Posterior vena cava (tissue), 2 donors: ENCODE measurements around the gene TSPAN14. TPM values are rescaled to one million over a fixed set of nuclear protein-coding genes. Genes with fewer than 3 reads are reported as not detected.
A peak's percentile ranks its signal among the peaks of the same experiment; 100 is the strongest.
"Not testable (repeated sequence)": the region's sequence is repeated elsewhere in the genome, so short reads cannot be mapped to it uniquely, and the experiment has no call there.

Experiments used
- DNase-seq: peaks from one replicate; pipeline ENCODE4 v3.0.0-alpha.2; 2020; ENCODE audit warnings: low spot score
- intact Hi-C, 2 donors: fragments of 100-400 bp; cut with DNase I; formaldehyde crosslinking; loops; one replicate each; pipeline versions ENCODE4 v1.14.1 to v1.14.2; 2022 to 2023
- total RNA-seq, 2 donors: library from RNA; stranded (reverse); fragmentation: NEBNext Ultra II Directional; extraction: Animal tissue kit (Norgen Biotek cat#: 25700); gene quantifications; one replicate each; pipeline ENCODE4 v1.2.1, GENCODE V29; 2021
- donor health status: DM: yes; HTN: yes; CAD: no.
- donor health status: DM: yes; HTN: yes; CAD: no.

TSPAN14 gene
- total RNA-seq, 2 donors from 2014 or later: 56.6 to 57.4 TPM

GRCh38 chr10:80528185-80528700 is 74.1 kb downstream of the TSPAN14 start:
- intact Hi-C loops: no loop called here
- DNase-seq: no peak

- no peak for DNase-seq
- intact Hi-C loops: no loop called here
These were observed 74.8 kb downstream of the TSPAN14 start for GRCh38 chr10:80528901-80529300.

GRCh38 chr10:80529604-80530003 is 75.5 kb downstream of the TSPAN14 start:
- intact Hi-C loops: loop anchor here in 1 of 2 donors (10.0 kb wide), 1 partner anchor 325 kb away; the partner anchor contains the start of gene ANXA11
- DNase-seq: no peak

- no peak for DNase-seq
- intact Hi-C loops: loop anchor here in 1 of 2 donors (10.0 kb wide), 1 partner anchor 325 kb away; the partner anchor contains the start of gene ANXA11
These were observed 76.1 kb downstream of the TSPAN14 start for GRCh38 chr10:80530251-80530650.

- intact Hi-C loops: loop anchor here in 1 of 2 donors (10.0 kb wide), 1 partner anchor 326 kb away; the partner anchor contains the start of gene ANXA11
- DNase-seq: no peak
These were observed 76.7 kb downstream of the TSPAN14 start for GRCh38 chr10:80530816-80531215.

GRCh38 chr10:80532571-80532970 is 78.5 kb downstream of the TSPAN14 start:
- DNase-seq: peak; percentile 49
- intact Hi-C loops: loop anchor here in 1 of 2 donors (10.0 kb wide), 1 partner anchor 328 kb away; the partner anchor contains the start of gene ANXA11

- peak; percentile 38 for DNase-seq
- intact Hi-C loops: loop anchor here in 1 of 2 donors (10.0 kb wide), 1 partner anchor 329 kb away; the partner anchor contains the start of gene ANXA11
These were observed 79.9 kb downstream of the TSPAN14 start for GRCh38 chr10:80534059-80534458.

GRCh38 chr10:80534646-80535045 is 80.5 kb downstream of the TSPAN14 start:
- intact Hi-C loops: loop anchor here in 1 of 2 donors (10.0 kb wide), 1 partner anchor 330 kb away; the partner anchor contains the start of gene ANXA11
- DNase-seq: not testable (repeated sequence)

- intact Hi-C loops: loop anchor here in 1 of 2 donors (10.0 kb wide), 1 partner anchor 331 kb away; the partner anchor contains the start of gene ANXA11
- DNase-seq: peak; percentile 93
These were observed 81.7 kb downstream of the TSPAN14 start for GRCh38 chr10:80535671-80536360.

- intact Hi-C loops: loop anchor here in 1 of 2 donors (10.0 kb wide), 1 partner anchor 332 kb away; the partner anchor contains the start of gene ANXA11
- no peak for DNase-seq
These were observed 82.3 kb downstream of the TSPAN14 start for GRCh38 chr10:80536361-80536835.

- intact Hi-C loops: loop anchor here in 1 of 2 donors (10.0 kb wide), 1 partner anchor 332 kb away; the partner anchor contains the start of gene ANXA11
These were observed 83.1 kb downstream of the TSPAN14 start for GRCh38 chr10:80537086-80537735.

GRCh38 chr10:80537736-80538480 is 83.8 kb downstream of the TSPAN14 start, which contains the start of gene SH2D4B:
TSS of gene SH2D4B (plus strand) at chr10:80537902. CDS start at chr10:80538332, 430 bp downstream.
- peak; percentile 74 for DNase-seq
- intact Hi-C loops: loop anchor here in 1 of 2 donors (10.0 kb wide), 1 partner anchor 333 kb away; the partner anchor contains the start of gene ANXA11

More at GRCh38 chr10:80537086-80537735, 83.1 kb downstream of the TSPAN14 start:
- peak; percentile 10 for DNase-seq

GRCh38 chr10:80538481-80539185 is 84.5 kb downstream of the TSPAN14 start:
- intact Hi-C loops: loop anchor here in 1 of 2 donors (10.0 kb wide), 1 partner anchor 334 kb away; the partner anchor contains the start of gene ANXA11
- peak; percentile 70 for DNase-seq

GRCh38 chr10:80539421-80540031 is 85.4 kb downstream of the TSPAN14 start:
- DNase-seq: peak; percentile 75
- intact Hi-C loops: loop anchor here in 1 of 2 donors (10.0 kb wide), 1 partner anchor 335 kb away; the partner anchor contains the start of gene ANXA11

- intact Hi-C loops: no loop called here
- DNase-seq: no peak
These were observed 86.0 kb downstream of the TSPAN14 start for GRCh38 chr10:80540136-80540535.

- intact Hi-C loops: no loop called here
- no peak for DNase-seq
These were observed 86.5 kb downstream of the TSPAN14 start for GRCh38 chr10:80540618-80540980.

- DNase-seq: no peak
- intact Hi-C loops: no loop called here
These were observed 87.1 kb downstream of the TSPAN14 start for GRCh38 chr10:80540981-80541750.
